ENCODE results near the gene TP53I11.
A peak's percentile ranks its signal among the peaks of the same experiment; 100 is the strongest.

Gene TP53I11, protein sequence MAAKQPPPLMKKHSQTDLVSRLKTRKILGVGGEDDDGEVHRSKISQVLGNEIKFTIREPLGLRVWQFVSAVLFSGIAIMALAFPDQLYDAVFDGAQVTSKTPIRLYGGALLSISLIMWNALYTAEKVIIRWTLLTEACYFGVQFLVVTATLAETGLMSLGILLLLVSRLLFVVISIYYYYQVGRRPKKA

DNA sequence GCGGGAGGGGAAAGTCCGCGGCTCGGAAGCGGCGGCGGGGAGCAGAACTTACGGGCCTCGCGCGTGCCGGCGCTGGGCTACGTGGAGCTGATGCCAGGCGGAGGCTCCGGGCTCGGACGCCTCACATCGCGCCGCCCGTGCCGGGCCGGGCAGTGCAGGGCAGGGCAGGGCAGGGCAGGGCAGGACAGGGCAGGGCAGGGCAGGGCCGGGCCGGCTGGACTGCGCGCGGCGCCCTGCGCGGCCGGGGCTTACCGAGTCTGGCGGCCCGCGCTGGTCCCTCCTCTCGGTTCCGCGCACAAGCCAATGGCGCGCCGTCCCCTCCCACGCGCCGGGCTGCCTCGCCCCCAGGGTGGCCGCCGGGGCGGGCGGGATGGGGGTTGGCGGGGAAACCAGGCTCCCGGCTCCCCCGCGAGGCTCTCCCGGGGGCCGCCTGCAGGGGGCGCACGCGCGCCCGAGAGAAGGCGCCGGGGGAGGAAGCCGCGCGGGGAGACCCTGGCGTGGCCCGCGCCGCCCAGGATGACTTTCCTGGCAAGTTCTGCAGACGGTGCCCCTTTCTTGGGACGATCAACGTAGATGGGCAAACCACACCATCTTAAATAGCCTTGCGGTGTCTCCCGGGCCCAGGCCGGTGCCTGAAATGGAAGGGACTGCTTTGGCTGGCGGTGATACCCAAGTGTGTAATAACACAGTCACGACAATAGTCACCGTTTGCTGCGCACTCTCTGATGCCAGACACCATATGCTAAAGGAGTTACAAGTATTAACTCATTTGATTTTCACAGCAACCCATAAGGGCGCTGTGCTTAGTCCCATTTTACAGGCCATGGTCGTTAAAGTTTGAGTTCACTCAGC, at the start of gene TP53I11:
Gene TP53I11 (minus strand): TSS at position 259 of the 852 bp plus-strand sequence. CDS start 12,548 bp downstream, outside the sequence.
- no peaks in the 10 kb centered on the region for H3K9me3 ChIP-seq
- in situ Hi-C loops (cut with MboI; ENCODE audit: low sequenced_read_pairs), result no loop called here
- no peaks in the 10 kb centered on the region for H3K36me3 ChIP-seq (replicated peaks)
- DNase-seq (ENCODE audit: low spot score in 2 of 2), result peak; percentile 36 to 84
- H3K4me1 ChIP-seq, result no peaks in the 10 kb centered on the region
- H3K4me3 ChIP-seq, result peak within 1 kb of the TSS; percentile 76
- H3K27me3 ChIP-seq (ENCODE audit: low read depth), result no peaks in the 10 kb centered on the region

DNA sequence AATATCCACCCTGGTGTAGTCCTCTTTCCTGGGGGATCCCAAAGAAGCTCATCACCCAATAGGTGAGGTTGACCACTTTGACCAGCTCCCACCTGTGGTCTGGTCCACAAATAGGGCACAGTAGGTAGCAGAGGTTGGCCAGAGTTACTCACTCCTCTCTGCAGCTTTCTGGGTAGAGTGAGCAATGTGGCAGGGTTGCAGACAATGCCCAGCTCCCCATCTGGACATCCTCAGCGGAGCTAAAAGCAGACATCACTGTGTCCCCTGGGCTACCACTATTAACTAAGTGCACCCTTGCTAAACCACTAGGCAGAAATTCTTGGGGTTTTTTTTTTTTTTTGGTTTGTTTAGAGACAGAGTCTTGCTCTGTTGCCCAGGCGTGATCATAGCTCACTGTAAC, 48.4 kb upstream of the TP53I11 start:
- no peaks in the 10 kb centered on the region for H3K4me1 ChIP-seq
- in situ Hi-C loops (cut with MboI; ENCODE audit: low sequenced_read_pairs), result no loop called here
- no peak for DNase-seq (ENCODE audit: low spot score in 2 of 2)
- no peaks in the 10 kb centered on the region for H3K36me3 ChIP-seq (replicated peaks)
- H3K9me3 ChIP-seq, result no peaks in the 10 kb centered on the region
- peaks cover 1% of the 10 kb centered on the region; the same call in 1 of the 2 replicates for H3K27me3 ChIP-seq (ENCODE audit: low read depth)
- H3K4me3 ChIP-seq, result no peak overlapping the region

DNA sequence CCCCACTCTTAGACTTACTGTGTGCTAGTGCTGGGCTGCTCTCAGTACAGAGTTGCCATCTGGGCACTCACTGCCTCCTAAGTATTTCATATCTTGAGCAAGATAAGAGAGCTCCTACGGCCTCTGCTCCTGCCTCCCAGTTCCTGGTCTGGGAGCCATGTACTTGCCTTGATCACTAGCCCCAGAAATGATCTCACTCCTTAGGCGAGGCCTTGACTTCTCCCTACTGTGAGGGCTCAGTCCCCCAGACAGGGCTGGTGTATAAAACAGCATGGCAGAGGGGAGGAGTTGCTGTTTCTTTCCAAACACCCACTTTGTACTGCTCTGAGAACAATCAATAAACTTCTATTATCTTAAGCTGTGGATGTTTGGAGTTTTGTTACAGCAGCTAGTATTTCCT, 47.4 kb upstream of the TP53I11 start:
- no peaks in the 10 kb centered on the region for H3K27me3 ChIP-seq (ENCODE audit: low read depth)
- in situ Hi-C loops (cut with MboI; ENCODE audit: low sequenced_read_pairs), result no loop called here
- no peaks in the 10 kb centered on the region for H3K36me3 ChIP-seq (replicated peaks)
- DNase-seq (ENCODE audit: low spot score in 2 of 2), result no peak
- H3K9me3 ChIP-seq, result no peaks in the 10 kb centered on the region
- H3K4me1 ChIP-seq, result no peaks in the 10 kb centered on the region
- H3K4me3 ChIP-seq, result no peak overlapping the region

DNA sequence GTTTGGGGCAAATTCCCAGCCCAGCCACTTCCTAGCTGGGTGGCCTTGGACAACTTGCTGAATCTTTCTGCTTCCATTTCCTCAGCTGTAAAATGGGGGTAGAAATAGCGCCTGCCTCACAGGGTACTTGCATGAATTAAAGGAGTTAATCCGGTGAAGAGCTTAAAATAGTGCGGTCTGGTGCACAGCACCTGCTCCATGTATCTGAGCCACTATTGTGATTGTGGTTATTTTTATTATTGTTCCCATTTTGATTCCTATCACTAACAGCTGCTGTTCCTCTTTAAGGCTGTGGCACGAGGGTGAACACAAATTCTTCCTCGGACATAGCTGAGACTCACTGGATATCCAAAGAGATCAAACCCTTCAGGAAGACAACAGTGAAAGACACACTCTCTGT, 46.9 kb upstream of the TP53I11 start:
- H3K4me3 ChIP-seq, result no peak overlapping the region
- H3K36me3 ChIP-seq (replicated peaks), result no peaks in the 10 kb centered on the region
- no peaks in the 10 kb centered on the region for H3K9me3 ChIP-seq
- DNase-seq (ENCODE audit: low spot score in 2 of 2), result no peak
- H3K4me1 ChIP-seq, result no peaks in the 10 kb centered on the region
- in situ Hi-C loops (cut with MboI; ENCODE audit: low sequenced_read_pairs), result no loop called here
- H3K27me3 ChIP-seq (ENCODE audit: low read depth), result no peaks in the 10 kb centered on the region

DNA sequence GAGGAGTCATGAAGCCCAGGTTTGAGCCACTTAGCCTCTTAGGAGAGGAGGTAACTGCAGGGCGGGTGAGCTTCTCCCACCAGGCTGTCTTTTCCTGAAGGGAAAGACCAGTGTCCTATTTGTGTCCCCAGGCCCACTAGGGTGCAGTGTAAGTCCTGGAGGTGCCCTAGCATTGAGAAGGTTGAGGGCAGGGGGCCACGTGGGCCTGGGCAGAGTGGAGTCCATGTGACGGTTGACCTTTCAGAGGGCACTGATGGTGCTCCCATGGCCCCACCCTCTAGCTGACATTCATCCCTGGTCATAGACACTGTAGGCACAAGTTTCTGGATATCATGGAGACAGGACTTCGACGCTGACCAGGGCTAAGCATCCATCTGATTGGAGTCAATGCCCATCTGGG, 44.1 kb upstream of the TP53I11 start:
- Histone ChIP-seq H3K4me3 (no peak overlapping the region), H3K4me1 (no peaks in the 10 kb centered on the region), H3K36me3 (replicated peaks) (no peaks in the 10 kb centered on the region), H3K9me3 (no peaks in the 10 kb centered on the region), H3K27me3 (ENCODE audit: low read depth) (no peaks in the 10 kb centered on the region)
- in situ Hi-C loops (cut with MboI; ENCODE audit: low sequenced_read_pairs), result no loop called here
- no peak for DNase-seq (ENCODE audit: low spot score in 2 of 2)

DNA sequence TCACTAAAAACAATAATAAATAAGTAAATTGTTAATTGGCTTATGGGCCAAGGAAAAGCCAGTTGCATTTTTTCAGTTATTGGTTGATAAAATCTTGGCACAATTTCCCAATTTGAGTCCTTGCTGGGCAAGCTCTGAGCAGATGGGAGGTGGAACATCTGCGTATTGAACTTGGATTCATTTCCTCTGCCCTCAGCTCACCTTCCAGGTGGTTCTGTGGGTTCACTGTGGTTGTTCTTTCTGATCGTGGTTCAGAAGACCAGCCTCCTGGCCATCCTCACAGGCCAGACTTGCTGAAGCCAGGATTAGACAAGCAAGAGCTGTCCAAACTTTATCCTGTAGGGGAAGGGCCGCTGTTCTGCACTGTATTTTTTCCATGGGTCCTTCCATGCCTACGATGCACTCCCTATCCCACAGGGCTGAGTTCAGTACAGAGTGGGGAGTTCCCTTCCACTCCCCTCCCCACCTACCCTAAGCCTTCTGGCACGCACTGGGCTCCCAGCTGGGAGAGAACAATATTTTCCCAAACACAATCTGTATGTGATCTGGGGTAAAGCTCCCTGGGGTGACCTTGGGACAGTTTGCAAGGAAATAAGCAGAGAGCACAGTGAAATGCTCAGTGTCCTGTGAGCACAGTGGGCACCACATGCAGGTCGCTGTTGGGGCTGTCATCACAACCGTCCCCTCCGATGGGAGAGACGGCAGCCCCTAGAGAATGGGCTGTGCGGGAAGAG, 43.5 kb upstream of the TP53I11 start:
- Histone ChIP-seq H3K27me3 (ENCODE audit: low read depth) (no peaks in the 10 kb centered on the region), H3K4me1 (no peaks in the 10 kb centered on the region), H3K9me3 (no peaks in the 10 kb centered on the region), H3K4me3 (no peak overlapping the region), H3K36me3 (replicated peaks) (no peaks in the 10 kb centered on the region)
- no peak for DNase-seq (ENCODE audit: low spot score in 2 of 2)
- in situ Hi-C loops (cut with MboI; ENCODE audit: low sequenced_read_pairs), result no loop called here

DNA sequence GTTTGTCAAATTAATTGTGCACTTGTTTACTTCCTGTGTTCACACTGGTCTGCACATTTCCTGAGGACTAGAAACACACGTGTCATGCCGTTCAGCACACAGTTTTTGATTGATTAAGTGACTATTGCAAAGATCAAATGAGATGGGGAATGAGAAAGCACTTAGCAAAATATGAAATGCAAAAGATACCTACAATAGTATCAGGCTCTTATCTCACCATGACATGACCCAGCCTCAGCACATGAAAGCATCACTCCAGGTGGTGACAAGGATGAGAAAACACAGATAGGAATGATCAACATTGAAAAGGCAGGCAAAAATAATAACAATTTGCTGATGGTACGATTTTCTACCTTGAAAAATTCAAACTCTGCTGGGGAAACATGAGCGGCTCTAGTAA, 42.1 kb upstream of the TP53I11 start:
- no peak overlapping the region for H3K4me3 ChIP-seq
- H3K27me3 ChIP-seq (ENCODE audit: low read depth), result no peaks in the 10 kb centered on the region
- no peaks in the 10 kb centered on the region for H3K36me3 ChIP-seq (replicated peaks)
- H3K4me1 ChIP-seq, result no peaks in the 10 kb centered on the region
- in situ Hi-C loops (cut with MboI; ENCODE audit: low sequenced_read_pairs), result no loop called here
- no peaks in the 10 kb centered on the region for H3K9me3 ChIP-seq
- no peak for DNase-seq (ENCODE audit: low spot score in 2 of 2)

DNA sequence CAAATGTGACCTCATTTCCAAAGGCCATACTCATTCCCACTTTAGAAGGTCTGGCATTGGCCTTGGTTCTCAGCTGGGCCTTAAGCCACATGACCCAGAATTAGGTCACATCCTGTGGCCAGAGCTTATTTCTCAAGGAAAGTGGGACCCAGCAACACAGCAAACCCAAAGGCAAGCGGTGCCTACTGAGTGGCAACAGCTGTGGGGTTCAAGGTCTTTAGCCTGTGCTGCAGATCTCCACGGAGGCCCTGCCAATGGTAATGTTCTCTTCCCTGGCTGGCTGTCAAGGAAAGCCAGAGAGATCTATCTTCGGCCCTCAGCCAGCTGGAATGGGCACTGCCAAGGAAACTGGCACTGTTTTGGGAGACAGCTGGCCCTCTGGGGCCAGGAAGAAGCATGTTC, 41.5 kb upstream of the TP53I11 start:
- no peaks in the 10 kb centered on the region for H3K4me1 ChIP-seq
- in situ Hi-C loops (cut with MboI; ENCODE audit: low sequenced_read_pairs), result no loop called here
- H3K36me3 ChIP-seq (replicated peaks), result no peaks in the 10 kb centered on the region
- H3K9me3 ChIP-seq, result no peaks in the 10 kb centered on the region
- no peak for DNase-seq (ENCODE audit: low spot score in 2 of 2)
- H3K4me3 ChIP-seq, result no peak overlapping the region
- no peaks in the 10 kb centered on the region for H3K27me3 ChIP-seq (ENCODE audit: low read depth)

DNA sequence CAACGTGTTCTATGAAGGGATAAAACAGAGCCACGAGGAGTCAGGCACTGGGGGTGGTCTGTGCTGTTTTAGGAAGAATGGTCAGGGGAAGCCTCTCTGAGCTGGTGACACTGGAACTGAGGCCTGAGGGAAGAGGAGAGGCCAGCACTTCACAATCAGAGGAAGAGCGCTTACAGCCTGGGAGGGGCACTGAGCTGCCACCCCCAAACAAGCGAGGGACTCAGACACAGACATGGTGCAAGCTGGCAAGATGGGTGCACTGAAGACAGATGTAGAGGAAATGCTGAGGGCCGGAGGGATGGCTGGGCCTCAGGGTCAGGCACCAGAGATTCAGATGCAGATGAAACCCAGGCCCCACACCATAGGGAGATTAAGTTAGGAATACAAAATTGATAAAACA, 40.0 kb upstream of the TP53I11 start:
- no peaks in the 10 kb centered on the region for H3K9me3 ChIP-seq
- no peak overlapping the region for H3K4me3 ChIP-seq
- in situ Hi-C loops (cut with MboI; ENCODE audit: low sequenced_read_pairs), result no loop called here
- no peaks in the 10 kb centered on the region for H3K36me3 ChIP-seq (replicated peaks)
- peaks cover 5% of the 10 kb centered on the region; the same call in 1 of the 2 replicates for H3K27me3 ChIP-seq (ENCODE audit: low read depth)
- no peaks in the 10 kb centered on the region for H3K4me1 ChIP-seq
- no peak for DNase-seq (ENCODE audit: low spot score in 2 of 2)

DNA sequence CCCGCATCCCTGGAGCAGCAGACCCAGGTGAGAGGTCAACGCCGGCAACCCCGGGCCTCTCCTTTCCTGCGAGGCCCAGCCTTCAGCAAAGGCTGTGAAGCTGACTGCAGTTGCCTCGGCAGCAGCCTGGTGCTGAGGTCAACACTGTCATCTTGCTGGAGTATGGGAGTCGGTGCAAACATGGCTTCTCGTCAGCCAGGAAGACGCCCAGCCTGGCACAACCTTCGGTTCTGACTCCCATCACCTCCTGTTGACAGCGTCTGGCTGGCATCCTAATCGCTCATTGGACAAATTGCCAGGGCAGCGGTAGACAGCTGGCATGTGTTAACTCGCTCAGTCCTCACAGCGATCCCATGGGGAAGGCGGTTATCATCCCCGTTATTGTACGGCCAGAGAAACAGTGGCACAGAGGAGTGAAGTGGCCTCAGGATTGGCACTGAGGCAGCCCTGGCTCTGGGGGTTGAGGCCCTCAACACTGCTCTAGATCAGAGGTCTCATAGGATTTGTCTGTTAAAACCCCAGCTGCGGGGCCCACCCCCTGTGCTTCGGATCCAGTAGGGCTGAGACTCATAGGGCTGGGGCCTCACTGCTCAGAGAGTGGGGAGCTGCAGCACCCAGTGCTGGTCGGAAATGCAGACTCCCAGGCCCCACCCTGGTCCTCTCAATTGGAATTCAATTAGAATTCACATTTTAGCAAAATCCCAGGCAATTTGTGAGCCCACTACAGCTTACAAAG, 39.3 kb upstream of the TP53I11 start:
- H3K9me3 ChIP-seq, result no peaks in the 10 kb centered on the region
- no peaks in the 10 kb centered on the region for H3K4me1 ChIP-seq
- in situ Hi-C loops (cut with MboI; ENCODE audit: low sequenced_read_pairs), result no loop called here
- no peak overlapping the region for H3K4me3 ChIP-seq
- H3K36me3 ChIP-seq (replicated peaks), result no peaks in the 10 kb centered on the region
- no peak for DNase-seq (ENCODE audit: low spot score in 2 of 2)
- peaks cover 10% of the 10 kb centered on the region; the same call in 1 of the 2 replicates for H3K27me3 ChIP-seq (ENCODE audit: low read depth)

DNA sequence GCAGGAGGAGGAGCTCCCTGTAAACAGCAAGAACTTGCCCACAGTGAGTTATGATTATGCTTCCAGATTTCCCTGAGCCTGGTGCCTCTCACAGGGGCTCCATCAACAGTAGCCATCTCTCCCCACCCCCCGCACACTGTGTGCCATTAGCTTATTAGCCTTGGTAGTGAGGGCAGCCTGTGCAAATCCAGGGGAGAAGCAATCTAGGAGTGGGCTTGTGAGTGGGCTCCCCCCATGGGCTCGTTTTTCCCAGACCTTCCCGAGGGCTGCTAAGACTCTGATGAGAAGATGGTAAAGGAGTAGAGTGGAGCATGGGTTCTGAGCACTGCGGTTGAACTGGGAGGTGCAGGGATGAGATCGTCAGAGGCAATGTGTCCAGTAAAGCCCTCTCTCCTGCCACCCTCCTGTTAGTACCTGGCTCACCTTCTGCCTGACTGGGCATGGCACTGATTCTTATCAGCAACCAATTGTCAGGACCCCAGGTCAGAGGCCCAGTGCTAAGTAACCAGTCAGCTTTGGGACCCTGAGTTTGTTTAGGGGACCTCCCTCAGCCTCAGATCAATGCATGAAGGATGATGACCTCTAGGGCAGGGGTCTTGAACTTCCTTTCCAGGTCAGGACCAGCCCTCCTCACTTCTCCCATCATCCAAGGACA, 38.4 kb upstream of the TP53I11 start:
- H3K4me1 ChIP-seq, result no peaks in the 10 kb centered on the region
- no peak for DNase-seq (ENCODE audit: low spot score in 2 of 2)
- H3K36me3 ChIP-seq (replicated peaks), result no peaks in the 10 kb centered on the region
- H3K27me3 ChIP-seq (ENCODE audit: low read depth), result peaks cover 10% of the 10 kb centered on the region; the same call in 1 of the 2 replicates
- H3K4me3 ChIP-seq, result no peak overlapping the region
- in situ Hi-C loops (cut with MboI; ENCODE audit: low sequenced_read_pairs), result no loop called here
- H3K9me3 ChIP-seq, result no peaks in the 10 kb centered on the region

DNA sequence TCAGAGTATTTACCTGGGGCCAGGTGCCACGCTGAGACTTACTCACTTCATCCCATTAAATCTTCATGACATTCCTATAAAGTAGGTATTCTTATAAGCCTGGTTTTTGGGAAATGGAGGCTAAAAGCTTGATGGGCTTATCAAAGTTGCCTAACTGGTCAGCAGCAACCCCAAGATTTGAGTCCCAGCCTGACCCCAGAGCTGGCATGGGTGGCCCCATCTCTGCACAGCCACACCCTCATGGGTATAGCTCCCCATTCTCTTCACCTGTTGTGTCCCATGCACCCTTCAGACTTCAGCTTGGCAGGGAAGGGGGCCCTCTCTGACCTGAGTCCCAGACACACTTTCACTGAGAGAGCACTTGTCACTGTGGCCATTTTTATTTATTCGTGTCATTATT, 37.4 kb upstream of the TP53I11 start:
- no peaks in the 10 kb centered on the region for H3K4me1 ChIP-seq
- H3K36me3 ChIP-seq (replicated peaks), result no peaks in the 10 kb centered on the region
- in situ Hi-C loops (cut with MboI; ENCODE audit: low sequenced_read_pairs), result no loop called here
- peaks cover 10% of the 10 kb centered on the region; the same call in 1 of the 2 replicates for H3K27me3 ChIP-seq (ENCODE audit: low read depth)
- DNase-seq (ENCODE audit: low spot score in 2 of 2), result no peak
- H3K9me3 ChIP-seq, result no peaks in the 10 kb centered on the region
- H3K4me3 ChIP-seq, result no peak overlapping the region

DNA sequence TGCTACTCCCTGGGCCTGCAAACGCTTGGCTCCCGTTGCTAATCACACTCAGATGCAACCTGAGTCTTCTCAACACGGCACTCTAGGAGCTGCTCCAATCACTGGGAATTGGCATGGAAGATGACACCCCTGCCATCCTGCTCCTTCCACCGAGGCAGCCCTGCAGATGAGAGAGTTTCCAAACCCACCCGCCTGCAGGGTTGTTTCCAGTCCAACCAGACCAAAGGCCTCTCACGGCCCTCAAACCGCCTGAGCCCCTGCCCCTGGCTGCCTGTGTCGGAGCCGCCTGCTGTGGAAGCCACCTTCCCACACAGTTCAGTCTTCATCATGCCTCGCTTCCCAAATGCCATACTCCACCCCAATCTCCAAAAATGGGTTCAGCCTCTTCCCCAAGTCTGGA, 36.8 kb upstream of the TP53I11 start:
- H3K4me3 ChIP-seq, result no peak overlapping the region
- DNase-seq (ENCODE audit: low spot score in 2 of 2), result no peak
- no peaks in the 10 kb centered on the region for H3K9me3 ChIP-seq
- no peaks in the 10 kb centered on the region for H3K36me3 ChIP-seq (replicated peaks)
- H3K4me1 ChIP-seq, result no peaks in the 10 kb centered on the region
- in situ Hi-C loops (cut with MboI; ENCODE audit: low sequenced_read_pairs), result no loop called here
- peaks cover 10% of the 10 kb centered on the region; the same call in 1 of the 2 replicates for H3K27me3 ChIP-seq (ENCODE audit: low read depth)
